ENCODE measurements around the gene DCXR.

GRCh38 chr17:82031885-82032627, 5.4 kb downstream of the DCXR start:
- TF ChIP-seq CTCF (conservative IDR thresholded peaks at IDR 0.05) (no peak), EZH2 (IDR thresholded peaks at IDR 0.05; ENCODE audit: low read depth) (no peak)
